GM12891 (cell line): ENCODE measurements around the gene TUBGCP4.

ENCODE experiments used
- DNase-seq: peaks from one replicate; pipeline ENCODE4 v3.0.0; 2011; ENCODE audit warnings: low spot score; ENCODE audit not compliant: insufficient read length
- FAIRE-seq: peaks from 2 replicates; lab custom pipeline; 2011; peaks lifted over from hg19 to GRCh38; lab: Jason Lieb, UNC
- PAX5 ChIP-seq: IDR thresholded peaks from 2 replicates; pipeline ENCODE4 v1.6.1; 2011; ENCODE audit warnings: low read length, moderate library complexity, mild to moderate bottlenecking; ENCODE audit not compliant: insufficient read depth, severe bottlenecking
- POLR2A ChIP-seq: IDR thresholded peaks from 2 replicates; pipeline ENCODE4 v1.6.1; 2011; ENCODE audit warnings: low read depth, low read length, control low read depth
- POLR2AphosphoS5 ChIP-seq: IDR thresholded peaks from 2 replicates; pipeline ENCODE4 v1.6.1; 2011; ENCODE audit warnings: low read depth, low read length, control low read depth
- POU2F2 ChIP-seq: IDR thresholded peaks from 2 replicates; pipeline ENCODE4 v1.6.1; 2011; ENCODE audit warnings: low read depth, mild to moderate bottlenecking, control low read depth, low read length, moderate library complexity
- SPI1 ChIP-seq: IDR thresholded peaks from 2 replicates; pipeline ENCODE4 v1.6.1; 2011; ENCODE audit warnings: low read depth, low read length, control low read depth
- TAF1 ChIP-seq: IDR thresholded peaks from 2 replicates; pipeline ENCODE4 v1.6.1; 2011; ENCODE audit warnings: low read depth, low read length, control low read depth

TUBGCP4 gene

DNA sequence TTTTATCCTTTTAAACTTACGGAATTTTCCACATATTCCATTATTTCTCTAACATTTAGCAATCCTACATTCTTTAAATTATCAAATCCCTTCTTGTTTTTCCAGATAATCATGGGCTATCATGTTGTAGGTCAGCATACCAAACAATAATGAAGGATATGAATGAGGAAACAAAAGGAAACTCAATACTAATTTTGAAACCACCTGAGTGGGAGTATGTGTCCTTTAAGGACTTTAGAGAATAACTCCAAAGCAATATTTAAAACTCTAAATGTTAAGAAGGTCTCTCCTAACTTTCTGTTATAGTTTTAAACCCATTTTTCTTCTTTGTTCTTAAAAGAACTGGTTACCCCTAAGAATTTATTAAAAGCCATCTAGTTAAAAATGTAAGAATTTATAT, 79.1 kb downstream of the TUBGCP4 start:
- TF ChIP-seq TAF1 (no peak), POLR2AphosphoS5 (no peak), POLR2A (no peak), SPI1 (no peak), PAX5 (no peak), POU2F2 (no peak)
- DNase-seq (no peak), FAIRE-seq (no peak)
